Non-pigmented ciliary epithelial cell (primary cell): Measurements from ENCODE around the gene RAB1B.
A peak's percentile ranks its signal among the peaks of the same experiment; 100 is the strongest.

Source experiments
- DNase-seq: peaks from one replicate; pipeline ENCODE4 v3.0.0-alpha.2; 2010; ENCODE audit warnings: low read depth

Gene RAB1B

DNA sequence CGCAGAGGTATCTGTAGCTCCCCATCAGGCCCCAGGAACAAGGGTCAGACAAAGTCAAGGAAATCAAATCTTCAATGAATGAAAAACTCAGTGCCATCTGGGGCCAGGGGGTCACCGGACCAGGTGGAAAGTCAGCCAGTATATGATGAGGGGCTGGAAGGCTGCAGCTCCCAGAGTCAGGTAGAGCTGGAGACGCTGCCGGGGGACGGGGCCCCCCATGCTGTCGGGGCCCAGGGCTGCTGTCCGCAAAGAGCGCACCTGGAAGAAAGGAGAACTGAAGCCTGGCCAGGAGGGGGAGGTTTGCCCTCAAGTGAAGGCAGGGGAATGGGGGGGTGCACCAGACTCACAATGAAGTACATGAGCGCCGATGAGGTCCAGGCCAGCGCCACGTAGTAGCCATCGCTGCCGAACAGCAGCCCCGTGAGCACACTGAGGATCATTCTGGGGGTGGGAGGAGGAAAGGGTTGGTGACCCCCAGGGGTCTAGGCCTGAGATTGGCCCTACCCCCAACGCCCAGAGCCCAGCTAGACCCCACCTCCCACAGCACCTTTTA is 16.2 kb downstream of the RAB1B start:
- DNase-seq: no peak

DNA sequence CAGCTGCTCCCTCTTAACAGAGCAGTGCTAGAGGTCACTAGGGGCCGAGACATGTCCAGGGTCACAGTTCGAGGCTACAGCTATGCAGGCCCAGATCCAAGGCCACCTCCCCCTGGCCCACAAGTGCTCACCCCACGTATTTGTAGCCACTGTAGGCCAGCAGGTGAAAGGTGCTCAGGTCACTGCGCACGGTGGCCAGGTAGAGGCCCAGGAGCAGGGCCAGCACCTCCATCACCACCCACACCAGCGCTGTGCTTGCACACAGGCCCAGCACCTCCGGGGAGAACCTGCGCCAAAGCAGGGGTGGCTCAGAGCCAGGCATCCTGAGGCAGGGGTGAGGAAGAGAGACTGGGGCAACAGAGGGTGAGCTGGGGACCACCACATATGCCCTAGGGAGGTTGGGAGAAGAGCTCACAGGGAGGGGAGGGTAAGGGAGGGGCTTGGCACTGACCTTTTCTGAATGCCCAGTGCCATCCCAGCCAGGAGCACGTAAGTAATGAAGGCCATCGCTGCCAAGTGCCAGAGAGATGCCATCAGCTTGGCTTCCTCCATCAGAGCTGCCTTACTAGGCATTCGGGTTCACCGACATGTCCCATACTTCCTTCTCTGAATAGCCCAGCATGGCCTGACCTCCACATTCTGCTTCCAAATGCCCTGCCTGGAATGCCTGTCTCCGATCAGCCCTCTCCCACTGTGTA is 17.0 kb downstream of the RAB1B start:
- DNase-seq: no peak

DNA sequence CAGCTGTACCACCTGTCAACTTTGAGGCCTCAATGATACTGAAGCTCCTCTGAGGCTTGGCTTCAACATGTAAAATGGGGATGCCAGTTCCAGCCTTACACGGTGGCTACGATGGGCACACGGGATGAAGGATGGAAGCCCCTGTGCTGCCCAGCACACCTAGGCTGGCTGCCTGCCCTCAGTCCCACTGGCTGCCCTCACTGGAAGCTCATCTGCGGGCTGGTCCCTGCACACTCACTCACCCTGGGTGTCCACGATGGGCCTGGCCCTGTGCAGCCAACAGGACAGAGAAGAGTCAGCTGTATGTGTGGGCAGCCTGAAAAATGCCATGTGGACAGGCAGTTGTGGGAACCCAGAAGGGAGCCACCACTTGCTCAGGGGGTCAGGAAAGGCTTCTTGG is 18.3 kb downstream of the RAB1B start:
- DNase-seq: no peak

DNA sequence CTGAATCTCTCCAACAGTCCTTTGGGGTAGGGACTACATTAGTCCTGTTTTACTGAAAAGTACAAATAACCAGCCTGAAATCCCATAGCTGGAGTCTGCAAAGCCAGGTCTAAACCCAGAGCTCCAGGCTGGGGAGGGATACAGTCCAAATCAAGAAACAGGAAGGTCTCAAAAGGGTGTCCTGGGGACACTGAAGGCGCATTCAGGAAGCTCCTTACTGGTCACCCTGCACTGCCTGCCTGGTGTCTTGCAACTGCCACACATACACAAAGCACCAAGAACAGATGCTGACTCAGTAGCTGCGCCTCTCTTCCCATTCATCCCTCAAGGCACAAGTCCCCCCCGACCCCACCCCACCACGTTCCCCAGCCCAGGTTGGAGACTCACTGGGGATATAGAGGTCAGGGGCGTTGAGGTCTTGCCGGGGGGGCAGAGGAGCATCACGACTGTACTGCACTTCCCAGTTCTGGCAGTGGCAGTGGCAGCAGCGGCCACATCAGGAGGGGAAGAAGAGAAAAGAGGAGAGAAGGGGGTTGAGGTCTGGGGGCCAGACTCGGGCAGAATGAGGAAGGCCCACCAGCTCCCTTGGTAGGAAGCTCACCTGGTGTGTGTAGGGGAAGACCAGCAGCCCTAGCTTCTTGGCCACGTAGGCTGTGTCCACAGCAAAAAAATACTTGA is 18.9 kb downstream of the RAB1B start:
- DNase-seq: no peak

DNA sequence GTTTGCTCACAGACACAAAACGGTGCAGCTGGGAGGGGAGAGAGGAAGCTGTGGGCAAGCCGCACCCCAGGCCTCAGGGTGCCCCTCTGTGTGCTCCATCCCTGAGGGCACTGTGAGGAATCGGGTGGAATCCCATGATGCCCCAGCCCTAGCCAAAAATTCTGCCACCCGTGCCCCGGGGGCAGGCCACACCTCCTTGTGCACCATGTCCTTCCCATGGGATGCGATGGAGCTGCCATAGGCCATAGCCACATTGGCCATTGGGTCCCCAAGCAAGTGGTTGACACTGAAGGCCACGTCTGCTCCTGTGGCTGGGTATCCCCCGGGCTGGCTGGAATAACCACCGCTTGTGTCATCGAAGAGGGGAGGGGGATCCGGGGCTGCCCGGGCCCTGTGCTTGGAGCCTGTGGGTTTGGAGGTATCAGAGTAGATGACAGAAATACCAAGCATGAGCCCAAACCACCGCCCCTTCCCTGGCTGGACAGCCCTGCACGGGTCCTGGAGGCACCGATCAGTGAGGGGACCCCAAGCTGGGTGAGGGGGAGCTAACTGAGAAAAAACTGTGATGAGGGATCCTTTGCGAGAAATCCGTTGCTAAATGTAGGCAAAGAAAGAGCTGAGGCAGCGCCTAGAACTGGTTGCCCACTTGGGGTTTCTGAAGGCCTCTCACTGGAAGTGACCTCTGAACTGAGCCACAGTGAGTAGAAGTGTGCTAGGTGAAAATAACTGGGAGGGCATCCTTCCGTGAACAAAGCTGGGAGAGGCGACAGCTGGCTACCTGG is 19.6 kb downstream of the RAB1B start:
- no peak for DNase-seq

DNA sequence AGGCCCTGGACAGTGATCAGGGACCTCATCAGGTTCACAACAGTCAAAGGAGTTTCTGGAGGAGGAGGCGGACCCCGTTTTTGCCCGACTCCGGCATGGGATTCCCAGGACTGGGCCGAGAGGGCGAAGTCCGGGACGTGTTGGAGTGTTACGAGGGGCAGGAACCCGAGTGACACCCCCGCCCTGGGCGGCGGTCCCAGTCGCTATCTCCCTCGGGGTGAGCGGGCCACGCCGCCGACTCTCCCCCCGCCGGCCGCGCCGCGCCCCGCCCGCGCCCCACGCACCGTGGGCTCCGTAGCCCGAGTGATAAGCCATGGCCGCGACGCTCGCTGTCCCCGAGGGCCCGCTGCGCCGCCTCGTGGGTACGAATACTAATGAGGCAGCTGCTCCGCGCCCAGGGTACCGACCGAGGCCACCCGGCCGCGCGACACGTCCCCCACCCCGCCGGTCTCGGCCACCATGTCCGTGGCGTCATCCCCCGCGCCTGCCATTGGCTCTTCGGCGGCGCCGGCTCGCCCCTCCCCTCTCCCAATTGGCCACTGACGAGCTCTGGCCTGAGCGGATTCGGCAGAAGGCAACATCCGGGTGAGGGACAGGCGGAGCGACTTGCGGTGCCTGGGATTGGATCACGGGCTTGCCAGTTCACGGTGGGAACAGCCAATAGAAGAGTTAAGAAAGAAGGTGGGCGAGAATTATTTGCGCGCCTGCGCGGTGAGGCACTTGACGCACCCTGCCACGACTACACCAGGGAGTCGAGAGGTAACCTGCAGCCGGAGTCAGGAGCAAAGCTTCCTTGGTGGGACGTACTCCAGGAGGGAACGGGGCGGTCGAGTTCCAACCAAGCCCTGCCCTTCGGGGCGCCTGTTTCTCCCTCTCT is 20.5 kb downstream of the RAB1B start, which contains the start of gene YIF1A:
TSS of gene YIF1A (minus strand) at position 473 of the 877 bp plus-strand sequence. CDS start at position 315, 158 bp downstream.
- peak; percentile 99 for DNase-seq

DNA sequence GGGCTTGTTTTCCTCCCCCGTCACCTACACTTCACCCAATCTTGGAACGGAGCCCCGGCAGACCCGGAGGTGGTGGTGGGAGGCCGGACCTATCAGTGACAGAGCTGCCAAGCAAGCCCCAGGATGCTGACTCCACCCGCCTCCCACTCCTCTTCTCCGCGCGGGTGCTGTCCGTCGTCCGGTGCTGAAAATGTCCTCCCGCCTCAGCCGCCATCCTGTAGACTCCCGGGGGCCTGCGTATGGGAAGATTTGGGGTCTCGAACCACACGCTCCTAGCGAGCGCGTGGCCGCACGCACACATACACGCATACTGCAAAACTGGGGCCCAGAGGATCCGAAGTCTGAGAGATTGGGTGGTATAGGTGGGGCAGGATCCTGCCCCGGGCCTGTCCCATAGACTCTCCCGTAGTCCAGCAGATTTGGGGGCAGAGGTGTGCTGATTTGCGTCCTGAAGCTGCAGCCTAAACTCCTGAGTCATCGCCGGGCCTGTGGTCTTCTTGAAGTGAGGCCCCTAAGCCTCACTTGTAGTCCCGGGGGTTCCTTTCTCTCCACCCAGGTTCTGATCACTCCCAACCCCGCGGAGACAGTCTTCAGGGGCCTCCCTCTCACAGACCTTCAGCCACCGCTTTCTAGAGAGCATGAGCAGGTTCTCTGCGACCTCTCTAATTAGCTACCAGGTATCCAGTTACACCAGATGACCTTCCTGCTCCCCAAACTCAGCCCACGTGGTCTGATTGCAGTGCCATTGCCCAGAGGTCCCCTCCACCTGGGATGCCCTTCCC is 21.3 kb downstream of the RAB1B start:
- no peak for DNase-seq

DNA sequence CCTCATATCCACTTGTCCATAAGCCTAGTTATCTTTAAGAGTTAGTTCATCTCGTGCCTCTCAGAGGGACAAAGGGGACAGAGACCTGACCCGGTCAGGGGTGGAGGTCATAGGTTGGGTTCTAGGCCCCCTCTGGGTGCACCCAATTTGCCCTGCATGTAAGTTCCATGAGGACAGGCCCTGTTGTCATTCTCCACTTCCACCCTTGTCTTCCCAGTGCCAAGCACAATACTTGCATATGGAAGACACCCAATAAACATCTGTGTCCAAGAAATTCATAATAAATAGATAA is 21.8 kb downstream of the RAB1B start:
- no peak for DNase-seq

DNA sequence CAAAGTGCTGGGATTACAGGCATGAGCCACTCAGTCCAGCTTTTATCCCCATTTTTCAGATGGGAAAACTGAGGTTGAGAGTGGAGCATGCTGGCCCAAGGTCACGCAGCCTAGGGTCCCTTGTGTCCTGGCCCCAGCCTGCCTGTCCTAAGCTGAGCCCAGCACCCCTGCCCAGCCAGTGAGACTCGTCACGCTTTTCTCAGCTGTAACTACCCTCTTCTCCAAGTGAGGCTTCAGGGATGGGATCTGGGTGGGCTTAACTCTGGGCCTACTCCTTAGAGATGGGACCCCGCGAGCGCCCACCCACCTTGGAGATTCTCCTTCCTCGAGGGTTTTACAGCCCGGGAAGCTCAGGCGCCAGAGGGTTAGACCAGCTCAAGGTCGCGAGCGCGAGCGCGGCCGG is 22.9 kb downstream of the RAB1B start:
- no peak for DNase-seq

DNA sequence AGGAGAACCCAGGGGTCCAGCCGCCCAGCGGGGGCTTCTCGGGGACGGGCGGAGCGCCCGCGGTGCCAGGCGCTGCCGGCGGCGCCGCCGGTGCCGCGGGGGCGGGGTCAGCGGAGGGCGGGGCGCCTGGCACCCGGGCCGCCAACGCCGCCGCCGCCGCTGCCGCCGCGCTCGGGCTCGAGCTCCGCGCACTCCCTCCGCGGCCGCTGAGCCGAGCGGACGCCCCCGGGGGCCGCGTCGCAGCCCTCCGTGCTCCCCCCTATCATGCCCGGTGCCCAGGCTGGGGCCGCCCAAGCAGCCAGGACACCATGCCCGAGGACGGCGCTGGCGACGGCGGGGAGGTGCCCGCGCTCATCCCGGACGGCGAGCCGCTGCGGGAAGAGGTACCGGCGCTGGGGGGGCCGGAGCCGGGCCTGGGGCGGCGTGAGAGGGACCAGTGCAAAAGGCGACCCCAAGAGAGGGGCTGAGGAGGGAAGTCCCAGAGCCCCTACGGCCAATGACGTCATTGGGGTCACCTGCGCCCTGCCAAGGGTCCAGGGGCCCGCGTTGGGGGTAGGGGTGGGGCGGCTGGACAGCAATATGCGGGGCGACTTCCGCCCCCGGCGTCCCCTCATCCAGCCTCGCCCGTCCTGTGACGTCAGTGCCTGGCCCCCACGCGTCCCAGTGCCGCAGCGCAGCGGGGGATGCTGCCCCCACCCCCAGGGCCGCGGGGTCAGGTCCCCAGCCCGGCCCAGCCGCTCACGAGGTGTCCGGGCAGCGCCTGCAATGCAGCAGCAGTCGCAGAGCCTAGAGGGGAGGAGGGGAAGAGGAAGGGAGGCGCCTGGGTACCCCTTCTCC is 23.5 kb downstream of the RAB1B start, which contains the start of gene TMEM151A:
TSS of gene TMEM151A (plus strand) at position 189 of the 837 bp plus-strand sequence. CDS start at position 309, 120 bp downstream.
- DNase-seq: no peak

DNA sequence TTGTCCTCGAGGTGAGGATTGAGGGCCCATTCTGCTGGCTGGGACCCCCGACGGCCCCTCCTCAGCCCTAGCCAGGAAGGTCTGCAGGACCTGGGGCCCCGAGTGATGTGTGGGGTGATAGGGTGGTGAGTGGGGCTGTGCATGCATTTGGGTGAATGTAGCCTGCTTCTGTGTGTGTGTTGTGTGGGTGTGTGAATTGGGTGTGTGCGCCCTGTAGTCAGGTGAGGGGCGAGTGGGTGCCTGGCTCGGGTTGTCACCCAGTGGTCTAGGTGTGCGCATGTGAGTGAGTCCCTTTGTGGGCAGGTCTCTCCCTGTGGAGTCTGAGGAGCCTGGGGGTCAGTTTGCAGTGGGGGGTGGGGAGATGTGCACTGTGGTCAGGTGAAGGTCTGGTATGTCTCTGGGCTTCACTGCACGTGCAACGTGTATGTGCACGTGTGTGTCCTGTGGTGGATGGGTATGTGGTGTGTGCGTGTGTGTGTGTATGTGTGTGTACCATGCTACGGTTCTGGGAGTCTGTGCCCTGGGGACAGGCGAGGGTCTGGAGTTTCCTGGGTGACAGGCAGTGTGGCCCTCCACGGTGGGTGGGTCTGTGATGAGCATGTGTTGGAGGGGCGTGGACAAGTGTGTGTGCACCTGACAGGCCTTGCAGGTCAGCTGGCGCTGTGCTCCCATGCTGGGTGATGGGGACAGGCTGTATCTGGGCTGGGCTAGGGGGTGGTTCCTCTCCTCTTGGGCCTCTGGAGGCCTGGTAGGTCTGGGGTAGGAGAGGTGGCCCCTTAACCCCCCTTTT is 24.3 kb downstream of the RAB1B start:
- no peak for DNase-seq

DNA sequence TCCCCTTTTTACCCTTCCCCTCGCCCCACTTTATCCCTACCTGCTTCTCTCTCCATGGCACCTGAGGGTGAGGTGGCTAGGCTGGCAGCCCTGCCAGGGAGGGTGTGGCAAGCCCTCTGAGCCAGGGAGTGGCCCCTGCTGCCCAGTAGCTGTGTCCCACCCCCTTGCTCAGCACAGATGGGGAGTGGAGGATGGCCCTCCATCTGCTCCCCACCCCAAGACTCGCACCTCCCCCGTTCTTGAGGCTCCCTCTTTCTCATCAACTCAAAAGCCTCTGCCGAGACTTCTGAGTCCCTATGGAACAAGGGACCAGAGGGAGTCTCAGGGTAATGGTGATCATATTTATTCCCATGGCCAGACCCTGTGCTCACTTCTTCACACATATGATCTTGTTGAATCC is 24.9 kb downstream of the RAB1B start:
- DNase-seq: no peak

DNA sequence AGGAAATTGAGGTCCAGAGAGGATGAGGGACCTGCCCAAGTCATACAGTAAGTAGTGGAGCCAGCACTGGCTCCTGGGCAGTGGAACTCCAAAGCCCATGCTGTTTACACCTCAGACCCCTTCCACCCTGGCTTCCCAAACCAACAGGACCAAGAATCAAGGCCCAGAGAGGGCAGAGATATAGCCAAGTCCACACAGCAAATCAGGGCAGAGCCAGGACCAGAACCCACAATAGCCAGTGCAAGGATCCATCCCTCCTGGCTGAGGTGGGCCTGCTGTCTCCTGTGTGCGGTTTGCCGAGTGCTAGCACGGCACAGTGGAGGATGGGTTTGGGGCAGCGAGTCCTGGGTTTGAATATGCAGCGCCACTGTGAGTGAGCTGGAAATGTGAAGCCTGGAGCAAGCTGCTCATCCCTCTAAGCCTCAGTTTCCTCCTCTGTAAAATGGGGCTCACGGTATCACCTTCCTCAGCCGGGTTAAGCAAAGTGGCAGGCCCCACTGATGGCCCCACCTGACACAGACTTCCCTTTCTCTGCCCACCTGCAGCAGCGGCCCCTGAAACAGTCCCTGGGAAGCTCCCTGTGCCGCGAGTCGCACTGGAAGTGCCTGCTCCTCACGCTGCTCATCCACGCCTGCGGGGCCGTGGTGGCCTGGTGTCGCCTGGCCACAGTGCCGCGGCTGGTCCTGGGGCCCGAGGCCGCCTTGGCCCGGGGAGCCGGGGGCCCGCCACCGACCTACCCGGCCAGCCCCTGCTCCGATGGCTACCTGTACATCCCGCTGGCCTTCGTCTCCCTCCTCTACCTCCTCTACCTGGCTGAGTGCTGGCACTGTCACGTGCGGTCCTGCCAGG is 25.6 kb downstream of the RAB1B start:
- DNase-seq: no peak

DNA sequence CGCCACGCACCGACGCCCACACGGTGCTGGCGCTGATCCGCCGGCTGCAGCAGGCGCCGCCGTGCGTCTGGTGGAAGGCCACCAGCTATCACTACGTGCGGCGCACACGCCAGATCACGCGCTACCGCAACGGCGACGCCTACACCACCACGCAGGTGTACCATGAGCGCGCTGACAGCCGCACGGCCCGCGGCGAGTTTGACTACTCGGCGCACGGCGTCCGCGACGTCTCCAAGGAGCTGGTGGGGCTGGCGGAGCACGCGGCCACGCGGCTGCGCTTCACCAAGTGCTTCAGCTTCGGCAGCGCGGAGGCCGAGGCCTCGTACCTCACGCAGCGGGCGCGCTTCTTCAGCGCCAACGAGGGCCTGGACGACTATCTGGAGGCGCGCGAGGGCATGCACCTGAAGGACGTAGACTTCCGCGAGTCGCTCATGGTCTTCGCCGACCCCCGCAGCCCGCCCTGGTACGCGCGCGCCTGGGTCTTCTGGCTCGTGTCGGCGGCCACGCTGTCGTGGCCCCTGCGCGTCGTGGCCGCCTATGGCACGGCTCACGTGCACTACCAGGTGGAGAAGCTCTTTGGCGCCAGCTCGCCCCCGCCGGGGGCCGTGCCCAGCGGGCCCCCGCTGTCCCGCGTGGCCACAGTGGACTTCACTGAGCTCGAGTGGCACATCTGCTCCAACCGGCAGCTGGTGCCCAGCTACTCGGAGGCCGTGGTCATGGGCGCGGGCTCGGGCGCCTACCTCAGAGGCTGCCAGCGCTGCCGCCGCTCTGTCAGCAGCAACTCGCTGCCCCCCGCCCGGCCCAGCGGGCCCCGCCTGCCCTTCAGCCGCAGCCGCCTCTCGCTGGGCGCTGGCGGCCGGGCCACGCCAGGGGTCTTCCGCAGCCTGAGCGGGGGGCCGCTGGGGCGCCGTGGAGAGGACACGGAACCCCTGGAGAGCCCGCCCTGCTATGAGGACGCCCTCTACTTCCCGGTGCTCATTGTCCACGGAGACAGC is 26.5 kb downstream of the RAB1B start:
- no peak for DNase-seq

DNA sequence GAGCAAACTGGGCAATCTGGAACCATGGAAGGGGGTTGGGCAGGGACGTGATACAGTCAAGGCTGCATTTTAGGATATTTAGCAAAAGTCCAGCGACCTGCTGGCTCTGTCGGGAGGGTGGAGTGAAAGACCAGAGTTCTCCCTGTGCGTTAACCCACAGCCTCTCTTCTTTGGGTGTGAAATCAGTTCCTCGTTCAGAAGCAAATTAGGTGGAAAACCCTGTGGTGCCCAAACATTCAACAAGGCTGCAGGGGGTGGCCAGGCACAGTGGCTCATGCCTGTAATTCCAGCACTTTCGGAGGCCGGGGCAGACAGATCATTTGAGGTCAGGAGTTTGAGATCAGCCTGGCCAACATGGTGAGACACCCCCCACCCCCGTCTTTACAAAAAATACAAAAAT is 29.2 kb downstream of the RAB1B start:
- DNase-seq: no peak

DNA sequence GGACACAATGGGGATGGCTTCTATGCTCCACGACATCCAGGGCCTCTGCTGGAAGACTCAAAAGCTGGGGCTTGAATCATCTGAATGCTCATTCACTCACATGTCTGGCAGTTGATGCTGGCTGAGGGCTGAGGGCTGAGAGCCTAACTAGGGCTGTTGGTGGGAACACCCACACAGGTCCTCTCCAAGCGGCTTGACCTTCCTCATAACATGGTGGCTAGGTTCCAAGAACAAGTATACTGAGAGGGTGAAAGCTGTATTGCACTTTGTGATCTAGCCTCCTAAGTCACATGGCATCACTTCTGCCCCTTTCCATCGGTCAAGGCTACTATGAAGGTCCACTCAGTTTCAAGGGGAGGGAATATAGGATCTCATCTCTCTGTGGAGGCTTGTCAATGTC is 30.7 kb downstream of the RAB1B start:
- DNase-seq: no peak

DNA sequence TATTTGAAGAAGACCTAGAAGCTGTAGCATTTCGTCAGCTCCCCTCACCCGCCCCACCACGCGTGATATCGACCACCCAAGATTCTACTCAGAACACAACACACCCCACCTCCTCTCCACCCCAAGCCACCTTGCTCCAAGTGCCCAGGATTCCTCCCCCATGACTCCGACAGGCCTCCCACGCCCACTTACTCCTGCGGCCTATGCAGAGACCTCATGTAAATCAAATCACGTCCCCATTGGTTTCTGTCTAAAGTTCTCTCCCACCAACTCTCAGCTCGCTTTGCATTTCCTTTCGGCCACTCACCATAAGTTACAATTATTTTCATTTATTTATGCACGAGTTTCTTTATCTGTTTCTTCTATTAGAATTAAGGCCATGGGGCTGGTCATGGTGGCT is 34.2 kb downstream of the RAB1B start:
- DNase-seq: no peak
